Ovary (tissue), 9 donors: ENCODE measurements around the gene ERMAP. TPM values are rescaled to one million over a fixed set of nuclear protein-coding genes. Genes with fewer than 3 reads are reported as not detected.
"Not testable (repeated sequence)": the region's sequence is repeated elsewhere in the genome, so short reads cannot be mapped to it uniquely, and the experiment has no call there.

Experiments used
- DNase-seq, 5 donors: peaks; one replicate each; pipeline ENCODE4 v3.0.0-alpha.2; 2019 to 2020
- H3K27ac ChIP-seq, 2 donors: fragments of 200-600 bp; one replicate each; pipeline versions ENCODE4 v1.5.1 to v1.8.0; 2019 to 2022
- H3K27me3 ChIP-seq: fragments of 200-600 bp; one replicate; pipeline ENCODE4 v1.8.0; 2022
- H3K36me3 ChIP-seq: fragments of 200-600 bp; sonication (generic); one replicate; pipeline ENCODE4 v1.5.1; 2019
- H3K4me1 ChIP-seq: one replicate; pipeline ENCODE4 v1.8.1; 2013; ENCODE audit warnings: mild to moderate bottlenecking, moderate library complexity; ENCODE audit not compliant: insufficient read depth
- H3K4me3 ChIP-seq: fragments of 200-600 bp; sonication (generic); one replicate; pipeline ENCODE4 v1.5.1; 2017
- H3K9me3 ChIP-seq, 2 donors: fragments of 200-600 bp in 1 of 2; sonication (generic) in 1 of 2; one replicate each; pipeline versions ENCODE4 v1.5.1 to v1.8.1; 2013 to 2019; ENCODE audit warnings: mild to moderate bottlenecking in 1 of 2, moderate library complexity in 1 of 2
- CTCF ChIP-seq, 3 donors: fragments of 450-650 bp in 2 of 3; fragments of 200-600 bp in 1 of 3; IDR thresholded peaks; one replicate each; pipeline versions ENCODE4 v1.5.1 to v1.8.0; 2016 to 2022; ENCODE audit warnings: antibody characterized with exemption in 3 of 3, mild to moderate bottlenecking in 1 of 3
- EP300 ChIP-seq: sonication (generic); formaldehyde crosslinking; IDR thresholded peaks from one replicate; pipeline ENCODE4 v1.6.1; 2017; ENCODE audit warnings: antibody characterized with exemption
- POLR2A ChIP-seq: fragments of 450-650 bp; IDR thresholded peaks from one replicate; pipeline ENCODE4 v1.6.1; 2017; ENCODE audit warnings: antibody characterized with exemption, mild to moderate bottlenecking, moderate library complexity
- WGBS, 3 donors: extraction: QIAGEN DNeasy Blood & Tissue Kit in 1 of 3; methylation state at CpG; one replicate each; pipeline versions ENCODE4 v1.1.5 to v1.1.7; 2013 to 2017; 5-methylcytosine and 5-hydroxymethylcytosine counted together
- intact Hi-C, 4 donors: fragments of 100-400 bp; cut with DNase I; formaldehyde crosslinking; loops; one replicate each; pipeline versions ENCODE4 v1.11.0 to v1.15.1; 2022 to 2023
- polyA plus RNA-seq, 2 donors: library from polyadenylated mRNA; stranded (reverse); fragments of 200-250 nt in 1 of 2; fragments of 350-450 nt in 1 of 2; fragmentation: Illumina TruSeq in 1 of 2; extraction: RNeasy Lipid Tissue Mini Kit (QIAGEN cat#74804) in 1 of 2; gene quantifications; one replicate each; pipeline ENCODE4 v1.2.3, GENCODE V29; 2013 to 2014
- total RNA-seq, 7 donors: library from RNA; depleted of rRNA in 2 of 7; stranded (reverse); fragments of >200 nt in 2 of 7; fragmentation: NEBNext Ultra II Directional in 3 of 7; extraction: Animal tissue kit (Norgen Biotek cat#: 25700) in 3 of 7; gene quantifications; one replicate each; pipeline versions ENCODE4 v1.1.0 to v1.2.4, GENCODE V29; 2016 to 2023
- donor health status: DM: no; HTN: no; CAD: no; lungs with moderate emphysema.
- donor health status: DM: no; HTN: no; CAD: no.
- donor health status: Bipolar disorder and iron deficiency.
- donor health status: DM: yes; HTN: yes; CAD: no.
- donor health status: DM: no; HTN: no; CAD: no.
- donor health status: DM: yes; HTN: yes; CAD: no.

ERMAP gene
- total and polyA plus RNA-seq, 9 donors = 3.2 to 12.8 (median 7.7) TPM

- 62 to 65% (median 63%) methylated on average over 6 of the region's 6 CpGs for WGBS, 3 donors
These were observed 36.4 kb downstream of the ERMAP start for GRCh38 chr1:42853116-42853884.

GRCh38 chr1:42856554-42856953 is 39.6 kb downstream of the ERMAP start:
- intact Hi-C loops, H3K27ac ChIP-seq, H3K27me3 ChIP-seq, DNase-seq, H3K9me3 ChIP-seq, H3K4me3 ChIP-seq, H3K36me3 ChIP-seq, H3K4me1 ChIP-seq: not testable (repeated sequence)
- 86 to 94% (median 88%) methylated on average over 3 of the region's 3 CpGs for WGBS, 3 donors

More at GRCh38 chr1:42853116-42853884, 36.4 kb downstream of the ERMAP start:
- peaks cover 0 to 3% of the 10 kb centered on the region in 2 donors for H3K9me3 ChIP-seq
- H3K27me3 ChIP-seq = no peaks in the 10 kb centered on the region
- no peak overlapping the region for H3K4me3 ChIP-seq
- no peaks in the 10 kb centered on the region for H3K36me3 ChIP-seq
- no peaks in the 10 kb centered on the region for H3K4me1 ChIP-seq
- intact Hi-C loops = no loop called here
- DNase-seq = no peak
- no peak overlapping the region for H3K27ac ChIP-seq
- TF ChIP-seq CTCF (IDR thresholded peaks at IDR 0.05) = no peak
- TF ChIP-seq POLR2A = no peak
- TF ChIP-seq EP300 = no peak

DNA sequence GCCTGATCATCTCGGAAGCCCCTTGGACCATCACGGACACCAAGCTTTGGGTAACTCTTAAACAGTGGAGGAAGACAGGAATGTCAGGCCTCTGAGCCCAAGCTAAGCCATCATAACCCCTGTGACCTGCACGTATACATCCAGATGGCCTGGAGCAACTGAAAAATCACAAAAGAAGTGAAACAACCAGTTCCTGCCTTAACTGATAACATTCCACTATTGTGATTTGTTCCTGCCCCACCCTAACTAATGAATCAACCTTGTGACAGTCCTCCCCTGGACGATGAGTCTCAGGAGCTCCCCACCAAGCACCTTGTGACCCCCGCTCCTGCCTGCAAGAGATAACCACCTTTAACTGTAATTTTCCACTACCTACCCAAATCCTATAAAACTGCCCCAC is 42.4 kb downstream of the ERMAP start:
- H3K4me3 ChIP-seq, DNase-seq, intact Hi-C loops, H3K27ac ChIP-seq, H3K27me3 ChIP-seq, H3K4me1 ChIP-seq, H3K36me3 ChIP-seq, H3K9me3 ChIP-seq: not testable (repeated sequence)
- WGBS, 3 donors = 77 to 82% (median 79%) methylated on average over 5 of the region's 5 CpGs

- H3K4me3 ChIP-seq = no peak overlapping the region
- H3K27ac ChIP-seq = no peak overlapping the region
- TF ChIP-seq CTCF (IDR thresholded peaks at IDR 0.05) (no peak), EP300 (no peak), POLR2A (no peak)
- H3K4me1 ChIP-seq = no peaks in the 10 kb centered on the region
- WGBS, 3 donors = 60 to 90% (median 70%) methylated on average over 4 of the region's 4 CpGs
- intact Hi-C loops = no loop called here
- no peak for DNase-seq
- H3K36me3 ChIP-seq = no peaks in the 10 kb centered on the region
- H3K27me3 ChIP-seq = no peaks in the 10 kb centered on the region
- no peaks in the 10 kb centered on the region for H3K9me3 ChIP-seq
These were observed 43.6 kb downstream of the ERMAP start for GRCh38 chr1:42860339-42861013.

DNA sequence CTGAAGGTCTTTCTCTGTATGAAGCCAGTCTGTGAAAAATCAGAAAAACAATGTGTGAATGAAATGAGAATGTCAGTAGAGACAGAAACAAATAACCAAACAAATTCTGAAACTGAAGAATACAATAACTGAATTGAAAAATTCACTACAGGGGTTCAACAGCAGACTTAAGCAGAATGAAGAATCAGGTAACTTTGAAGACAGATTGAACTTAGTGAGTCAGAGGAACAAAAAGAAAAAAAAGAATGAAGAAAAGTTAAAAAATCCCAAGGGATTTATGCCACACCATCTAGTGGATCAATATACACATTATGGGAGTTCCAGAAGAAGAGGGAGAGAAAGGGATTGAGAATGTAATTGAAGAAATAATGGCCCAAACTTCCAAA is 44.1 kb downstream of the ERMAP start:
- no peak for DNase-seq
- Histone ChIP-seq H3K27ac (no peak overlapping the region), H3K36me3 (no peaks in the 10 kb centered on the region), H3K9me3 (no peaks in the 10 kb centered on the region), H3K27me3 (no peaks in the 10 kb centered on the region), H3K4me3 (no peak overlapping the region), H3K4me1 (no peaks in the 10 kb centered on the region)
- intact Hi-C loops = no loop called here
- TF ChIP-seq CTCF (IDR thresholded peaks at IDR 0.05) (no peak), EP300 (no peak), POLR2A (no peak)
